Neutrophil (primary cell): Measurements from ENCODE around the gene FAT1.

Experiments
- H3K27ac ChIP-seq: fragments of 200-600 bp; sonication (generic); 2 replicates; pipeline ENCODE4 v1.5.1; 2016; ENCODE audit warnings: mild to moderate bottlenecking, moderate library complexity
- H3K27me3 ChIP-seq: fragments of 200-600 bp; sonication (generic); 2 replicates; pipeline ENCODE4 v1.6.0; 2016; ENCODE audit warnings: mild to moderate bottlenecking
- H3K36me3 ChIP-seq: fragments of 200-600 bp; sonication (generic); 2 replicates; pipeline ENCODE4 v1.5.1; 2017
- H3K4me1 ChIP-seq, 2 experiments: fragments of 200-600 bp in 1 of 2; sonication (generic) in 1 of 2; 1 replicate in 1 of 2; 2 replicates in 1 of 2; pipeline versions ENCODE4 v1.5.1 to v1.6.1; 2013 to 2016; ENCODE audit warnings: low read depth in 1 of 2, low read length in 1 of 2, mild to moderate bottlenecking in 1 of 2, moderate library complexity in 1 of 2; ENCODE audit not compliant: control insufficient read depth in 1 of 2, insufficient read depth in 1 of 2
- H3K4me3 ChIP-seq, 2 experiments: fragments of 200-600 bp in 1 of 2; sonication (generic) in 1 of 2; 1 replicate in 1 of 2; 2 replicates in 1 of 2; pipeline ENCODE4 v1.5.1; 2013 to 2016; ENCODE audit warnings: low read depth in 1 of 2, low read length in 1 of 2, mild to moderate bottlenecking in 1 of 2, moderate library complexity in 1 of 2
- H3K9me3 ChIP-seq: fragments of 200-600 bp; sonication (generic); 2 replicates; pipeline ENCODE4 v1.5.1; 2016
- TF ChIP-seq, protein P1 (sequence below): fragments of 200-600 bp; sonication (generic); IDR thresholded peaks from 2 replicates; pipeline ENCODE4 v1.5.1; 2016; ENCODE audit warnings: antibody characterized with exemption

Gene FAT1

DNA sequence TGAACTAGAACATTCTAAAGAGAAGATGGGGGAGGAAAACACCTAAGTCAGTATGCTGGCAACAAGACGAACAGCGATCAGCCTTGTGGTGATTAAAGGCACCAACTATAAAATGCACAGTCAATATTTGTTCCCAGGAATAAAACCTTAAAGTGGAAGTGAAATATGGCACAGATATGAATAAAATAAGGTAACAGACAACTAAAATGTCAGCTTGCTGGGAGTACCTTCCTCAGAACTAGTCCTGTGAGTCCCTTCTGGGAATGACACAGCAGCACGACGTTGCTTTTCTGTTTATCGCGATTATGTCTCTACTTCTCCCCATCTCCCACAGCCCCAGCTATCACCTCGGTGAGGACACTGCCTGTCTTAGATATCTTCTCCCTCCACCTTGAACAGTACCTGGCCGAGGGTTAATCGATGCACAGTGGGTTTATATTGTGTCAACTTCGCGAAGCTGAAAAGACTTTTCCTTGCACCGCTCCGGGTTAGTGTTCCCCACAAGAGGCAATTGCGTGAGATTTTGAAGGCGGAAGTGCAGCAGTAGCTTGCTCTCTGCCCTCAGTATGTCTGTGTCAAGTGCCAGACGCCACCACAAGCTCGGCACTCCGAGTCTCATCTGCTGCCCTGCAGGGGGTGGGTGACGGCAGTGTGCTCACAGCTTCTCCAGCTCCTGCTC is 185.7 kb downstream of the FAT1 start:
- TF ChIP-seq, protein P1, sequence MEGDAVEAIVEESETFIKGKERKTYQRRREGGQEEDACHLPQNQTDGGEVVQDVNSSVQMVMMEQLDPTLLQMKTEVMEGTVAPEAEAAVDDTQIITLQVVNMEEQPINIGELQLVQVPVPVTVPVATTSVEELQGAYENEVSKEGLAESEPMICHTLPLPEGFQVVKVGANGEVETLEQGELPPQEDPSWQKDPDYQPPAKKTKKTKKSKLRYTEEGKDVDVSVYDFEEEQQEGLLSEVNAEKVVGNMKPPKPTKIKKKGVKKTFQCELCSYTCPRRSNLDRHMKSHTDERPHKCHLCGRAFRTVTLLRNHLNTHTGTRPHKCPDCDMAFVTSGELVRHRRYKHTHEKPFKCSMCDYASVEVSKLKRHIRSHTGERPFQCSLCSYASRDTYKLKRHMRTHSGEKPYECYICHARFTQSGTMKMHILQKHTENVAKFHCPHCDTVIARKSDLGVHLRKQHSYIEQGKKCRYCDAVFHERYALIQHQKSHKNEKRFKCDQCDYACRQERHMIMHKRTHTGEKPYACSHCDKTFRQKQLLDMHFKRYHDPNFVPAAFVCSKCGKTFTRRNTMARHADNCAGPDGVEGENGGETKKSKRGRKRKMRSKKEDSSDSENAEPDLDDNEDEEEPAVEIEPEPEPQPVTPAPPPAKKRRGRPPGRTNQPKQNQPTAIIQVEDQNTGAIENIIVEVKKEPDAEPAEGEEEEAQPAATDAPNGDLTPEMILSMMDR = no peak

More for the DNA sequence above, 185.7 kb downstream of the FAT1 start:
- no peaks in the 10 kb centered on the region for H3K9me3 ChIP-seq
- H3K27ac ChIP-seq = no peak overlapping the region
- no peaks in the 10 kb centered on the region for H3K36me3 ChIP-seq
- H3K4me1 ChIP-seq = no peaks in the 10 kb centered on the region
- H3K27me3 ChIP-seq = no peaks in the 10 kb centered on the region
- H3K4me3 ChIP-seq = no peak overlapping the region
